GM23248 (cell line): ENCODE data around the gene TMEM61.

ENCODE experiments used
- EZH2 ChIP-seq: fragments of 200-600 bp; sonication (generic); IDR thresholded peaks from 2 replicates; pipeline ENCODE4 v1.6.1; 2018; ENCODE audit warnings: antibody characterized with exemption, mild to moderate bottlenecking; ENCODE audit not compliant: insufficient read depth, poor library complexity, severe bottlenecking
- EZH2phosphoT487 ChIP-seq: fragments of 200-600 bp; sonication (generic); IDR thresholded peaks from 2 replicates; pipeline ENCODE4 v1.6.1; 2018; ENCODE audit warnings: antibody characterized with exemption, moderate library complexity, mild to moderate bottlenecking, low read depth; ENCODE audit not compliant: insufficient read depth

GRCh38 chr1:54934869-54935268, 45.6 kb upstream of the TMEM61 start:
- no peak for TF ChIP-seq EZH2
- no peak for TF ChIP-seq EZH2phosphoT487
